Measurements from ENCODE around the gene PRM3. TPM values are rescaled to one million over a fixed set of nuclear protein-coding genes. Genes with fewer than 3 reads are reported as not detected.
"Not testable (repeated sequence)": the region's sequence is repeated elsewhere in the genome, so short reads cannot be mapped to it uniquely, and the experiment has no call there.

Gene PRM3
- total and polyA plus RNA-seq, 12 donors = not detected

DNA sequence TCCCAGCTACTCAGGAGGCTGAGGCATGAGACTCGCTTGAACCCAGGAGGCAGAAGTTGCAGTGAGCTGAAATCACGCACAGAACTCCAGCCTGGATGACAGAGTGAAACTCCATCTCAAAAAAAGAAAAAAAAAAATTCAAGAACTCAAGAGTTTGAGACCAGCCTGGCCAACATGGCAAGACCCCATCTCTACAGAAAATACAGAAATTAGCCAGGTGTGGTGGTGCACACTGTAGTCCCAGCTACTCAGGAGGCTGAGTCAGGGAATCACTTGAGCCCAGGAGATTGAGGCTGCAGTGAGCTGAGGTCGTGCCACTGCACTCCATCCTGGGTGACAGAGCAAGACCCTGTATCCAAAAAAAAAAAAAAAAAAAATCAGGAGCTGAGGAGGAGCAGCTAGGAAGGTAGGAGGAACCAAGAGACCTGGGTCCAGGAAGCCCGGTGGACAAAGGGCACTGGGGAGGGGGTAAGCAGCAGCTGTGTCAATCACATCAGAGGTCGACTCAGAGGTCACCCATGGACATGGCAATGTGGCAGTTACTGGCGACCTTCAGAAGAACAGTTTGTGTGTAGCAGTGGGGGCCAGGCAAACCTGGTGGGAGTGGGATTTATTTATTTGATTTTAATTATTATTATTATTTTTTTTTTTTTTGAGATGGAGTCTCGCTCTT, 18.8 kb upstream of the PRM3 start:
- 73 to 87% (median 82%) methylated on average over 7 of the region's 7 CpGs for WGBS, 4 donors
- no peak for DNase-seq
- Histone ChIP-seq H3K9me3 (replicated peaks in 1 of 3) (no peaks in the 10 kb centered on the region), H3K4me1 (replicated peaks in 1 of 2) (peaks cover 0 to 3% of the 10 kb centered on the region in 2 donors), H3K36me3 (replicated peaks in 1 of 2) (no peaks in the 10 kb centered on the region), H3K27ac (no peak overlapping the region), H3K4me3 (no peak overlapping the region), H3K27me3 (no peaks in the 10 kb centered on the region)
- TF ChIP-seq POLR2A (IDR thresholded peaks at IDR 0.05) = no peak
- TF ChIP-seq CTCF (IDR thresholded peaks at IDR 0.05) = no peak
- intact Hi-C loops (cut with DNase I) = loop anchor here in 1 of 2 donors (10.0 kb wide), 1 partner anchor 47 kb away; no protein-coding TSS in a partner anchor

- Histone ChIP-seq H3K9me3 (replicated peaks in 1 of 3) (no peaks in the 10 kb centered on the region), H3K36me3 (replicated peaks in 1 of 2) (no peaks in the 10 kb centered on the region), H3K4me3 (no peak overlapping the region), H3K27me3 (no peaks in the 10 kb centered on the region), H3K4me1 (replicated peaks in 1 of 2) (no peaks in the 10 kb centered on the region), H3K27ac (no peak overlapping the region)
- 78 to 82% (median 81%) methylated on average over 10 of the region's 10 CpGs for WGBS, 4 donors
- TF ChIP-seq CTCF (IDR thresholded peaks at IDR 0.05) (no peak), POLR2A (IDR thresholded peaks at IDR 0.05) (no peak)
- no peak for DNase-seq
- intact Hi-C loops (cut with DNase I) = loop anchor here in 1 of 2 donors (10.0 kb wide), 1 partner anchor 46 kb away; no protein-coding TSS in a partner anchor
These were observed 17.8 kb upstream of the PRM3 start for GRCh38 chr16:11291091-11291703.

- Histone ChIP-seq H3K9me3 (replicated peaks in 1 of 3) (no peaks in the 10 kb centered on the region), H3K4me1 (replicated peaks in 1 of 2) (no peaks in the 10 kb centered on the region), H3K4me3 (no peak overlapping the region), H3K27ac (no peak overlapping the region), H3K27me3 (no peaks in the 10 kb centered on the region), H3K36me3 (replicated peaks in 1 of 2) (no peaks in the 10 kb centered on the region)
- 88 to 92% (median 89%) methylated on average over 8 of the region's 8 CpGs for WGBS, 4 donors
- intact Hi-C loops (cut with DNase I) = loop anchor here in 1 of 2 donors (10.0 kb wide), 1 partner anchor 45 kb away; no protein-coding TSS in a partner anchor
- no peak for TF ChIP-seq CTCF (IDR thresholded peaks at IDR 0.05)
- TF ChIP-seq POLR2A (IDR thresholded peaks at IDR 0.05) = no peak
- no peak for DNase-seq
These were observed 16.9 kb upstream of the PRM3 start for GRCh38 chr16:11290102-11290893.

DNA sequence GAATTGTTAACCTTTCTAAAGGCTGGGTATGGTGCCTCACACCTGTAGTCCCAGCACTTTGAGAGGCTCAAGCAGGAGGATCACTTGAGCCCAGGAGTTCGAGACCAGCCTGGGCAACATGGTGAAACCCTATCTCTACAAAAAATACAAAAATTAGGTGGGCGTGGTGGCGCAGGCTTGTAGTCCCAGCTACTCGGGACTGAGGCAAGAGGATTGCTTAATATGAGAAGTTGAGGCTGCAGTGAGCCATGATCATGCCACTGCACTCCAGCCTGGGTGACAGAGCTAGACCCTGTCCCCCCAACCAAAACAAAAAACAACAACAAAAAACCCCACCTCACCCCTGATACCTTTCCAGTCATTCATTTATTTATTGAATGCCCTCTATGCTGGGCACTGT, 16.3 kb upstream of the PRM3 start:
- intact Hi-C loops (cut with DNase I) = loop anchor here in 1 of 2 donors (10.0 kb wide), 1 partner anchor 45 kb away; no protein-coding TSS in a partner anchor
- WGBS, 4 donors = 76 to 97% (median 86%) methylated on average over 4 of the region's 4 CpGs
- not testable (repeated sequence) for H3K27me3 ChIP-seq

More for the DNA sequence above, 16.3 kb upstream of the PRM3 start:
- not testable (repeated sequence) for DNase-seq; H3K4me3 ChIP-seq; H3K4me1 ChIP-seq (replicated peaks in 1 of 2); H3K27ac ChIP-seq; H3K36me3 ChIP-seq (replicated peaks in 1 of 2); H3K9me3 ChIP-seq (replicated peaks in 1 of 3)

Data from adrenal gland (tissue), 12 donors.